HUDEP-2 (cell line): ENCODE results near the gene HMOX2.

ENCODE experiments used
- DNase-seq, 76 experiments: peaks; one replicate each; lab custom pipeline; 2025; ENCODE audit not compliant: unreplicated experiment in 76 of 76; lab: John Stamatoyannopoulos, UW

Gene HMOX2

DNA sequence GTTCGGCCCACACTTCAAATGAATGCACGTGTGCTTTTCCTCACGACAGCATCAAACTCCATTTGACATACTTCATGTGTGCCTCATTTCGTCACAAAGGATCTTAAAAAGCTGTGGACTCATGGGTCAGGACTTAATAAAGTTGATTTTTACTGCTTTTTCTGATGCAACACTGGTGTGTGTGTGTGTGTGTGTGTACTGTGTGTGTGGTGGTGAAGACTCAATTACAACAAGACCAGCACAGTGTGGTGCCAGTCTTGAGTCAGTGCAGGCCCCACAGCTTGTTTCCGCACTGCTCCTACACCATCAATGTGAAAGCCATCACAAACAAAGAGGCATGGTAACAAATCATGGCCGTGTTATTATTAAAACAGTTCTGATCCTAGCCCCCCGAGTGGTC is 44.7 kb downstream of the HMOX2 start:
- no peak for DNase-seq

DNA sequence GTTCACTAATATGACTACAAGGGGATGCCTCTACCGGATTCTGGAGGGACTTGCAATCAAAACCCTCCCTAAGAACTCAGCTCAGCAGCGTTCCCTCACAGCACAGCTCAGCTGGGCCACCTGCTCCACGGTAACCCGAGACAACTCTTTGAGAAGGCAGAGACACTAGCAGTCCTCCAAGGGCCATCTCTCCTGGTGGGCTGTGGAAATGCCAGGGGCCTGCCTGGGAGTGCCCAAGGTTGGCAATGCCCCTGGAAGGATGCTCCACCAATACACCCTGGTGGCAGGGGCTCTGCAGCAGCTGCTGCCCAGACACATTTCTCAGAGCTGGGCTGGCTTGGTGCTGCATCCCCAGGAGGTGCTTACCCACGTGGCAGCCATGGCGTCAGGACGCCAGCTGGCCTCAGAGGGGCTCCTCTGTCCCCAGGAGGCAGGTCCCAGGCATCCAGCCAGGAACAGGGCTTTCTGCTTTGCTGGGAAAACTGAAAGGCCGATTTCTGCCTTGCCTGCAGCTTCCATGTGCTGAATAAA is 45.9 kb downstream of the HMOX2 start:
- DNase-seq, result no peak

DNA sequence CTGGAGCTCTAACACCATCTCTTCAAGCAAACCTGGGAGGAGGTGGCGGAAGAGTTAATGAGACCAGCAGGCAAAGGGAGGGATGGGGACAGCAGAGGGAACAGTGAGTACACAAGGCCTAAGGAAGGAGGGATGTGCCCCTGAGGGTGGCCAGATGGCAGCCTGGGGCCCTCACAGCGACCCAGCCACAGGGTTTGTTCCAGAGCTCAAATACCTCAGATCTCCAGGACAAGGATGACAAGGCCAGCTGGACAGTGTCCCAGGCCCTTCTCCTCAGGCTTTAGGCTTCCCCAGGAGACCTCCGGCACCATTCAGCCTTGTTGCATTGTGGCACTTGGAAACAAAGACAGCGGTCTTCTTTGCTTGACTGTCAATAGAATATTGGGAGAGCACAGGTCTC is 47.5 kb downstream of the HMOX2 start:
- DNase-seq, result no peak

DNA sequence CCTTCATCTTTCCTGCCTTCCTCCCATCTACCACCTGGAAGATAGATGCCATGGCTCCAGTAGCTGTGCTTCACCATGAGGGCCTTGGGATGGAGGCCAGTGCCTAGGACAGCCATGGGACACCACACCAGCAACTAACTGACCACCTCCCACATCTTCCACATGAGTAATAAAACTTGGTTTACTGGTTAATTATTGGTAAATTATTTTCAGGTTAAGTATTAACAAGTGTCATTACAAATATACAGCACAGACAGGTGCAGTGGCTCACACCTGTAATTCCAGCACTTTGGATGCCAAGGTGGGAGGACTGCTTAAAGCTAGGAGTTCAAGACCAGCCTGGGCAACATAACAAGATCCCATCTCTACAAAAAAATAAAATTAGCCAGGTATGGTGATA is 48.4 kb downstream of the HMOX2 start:
- DNase-seq, result no peak

DNA sequence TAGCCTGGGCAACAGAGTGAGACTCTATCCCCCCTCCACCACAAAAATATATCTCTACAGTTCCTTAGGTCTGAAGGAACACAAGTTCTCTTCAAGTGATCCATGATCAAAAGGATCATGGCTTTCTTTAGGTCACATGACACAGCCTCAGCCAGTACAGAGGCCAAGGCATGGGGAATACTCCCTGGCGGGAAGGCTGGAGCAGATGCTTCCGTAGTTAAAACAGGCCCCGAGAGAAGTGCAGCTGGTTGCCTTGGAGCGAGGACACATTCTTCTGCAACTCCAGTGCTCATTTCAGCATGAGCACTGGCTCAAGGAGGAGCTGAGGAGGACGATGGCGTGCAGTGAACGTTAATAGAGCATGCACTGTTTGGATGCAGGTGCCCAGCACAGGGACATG is 48.9 kb downstream of the HMOX2 start:
- no peak for DNase-seq

DNA sequence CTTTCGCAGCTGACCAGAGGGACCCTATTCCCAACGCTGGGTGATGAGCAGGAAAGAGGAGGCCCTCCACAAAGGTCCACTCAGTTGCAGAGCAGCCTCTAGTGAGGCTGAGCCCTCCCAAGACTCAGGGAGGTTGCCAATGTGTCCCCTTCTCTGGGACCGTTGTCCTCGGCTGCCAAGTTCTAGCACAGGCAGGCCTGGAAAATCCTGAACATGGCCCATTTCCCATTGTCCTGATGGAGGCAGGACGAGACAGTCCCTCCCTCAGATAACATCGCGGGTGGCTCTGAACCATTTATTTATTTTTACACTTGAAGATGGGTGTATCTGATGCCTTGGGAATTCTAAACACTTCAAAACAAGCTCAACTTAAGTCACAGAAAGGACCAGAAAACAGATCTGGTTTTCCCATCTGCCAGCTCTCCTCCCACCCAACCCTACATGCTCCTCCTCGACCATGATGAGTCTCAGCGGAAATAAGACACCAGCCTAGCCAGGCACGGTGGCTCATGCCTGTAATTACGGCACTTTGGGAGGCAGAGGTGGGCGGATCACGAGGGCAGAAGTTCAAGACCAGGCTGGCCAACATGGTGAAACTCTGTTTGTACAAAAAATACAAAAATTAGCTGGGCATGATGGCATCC is 49.6 kb downstream of the HMOX2 start:
- no peak for DNase-seq

DNA sequence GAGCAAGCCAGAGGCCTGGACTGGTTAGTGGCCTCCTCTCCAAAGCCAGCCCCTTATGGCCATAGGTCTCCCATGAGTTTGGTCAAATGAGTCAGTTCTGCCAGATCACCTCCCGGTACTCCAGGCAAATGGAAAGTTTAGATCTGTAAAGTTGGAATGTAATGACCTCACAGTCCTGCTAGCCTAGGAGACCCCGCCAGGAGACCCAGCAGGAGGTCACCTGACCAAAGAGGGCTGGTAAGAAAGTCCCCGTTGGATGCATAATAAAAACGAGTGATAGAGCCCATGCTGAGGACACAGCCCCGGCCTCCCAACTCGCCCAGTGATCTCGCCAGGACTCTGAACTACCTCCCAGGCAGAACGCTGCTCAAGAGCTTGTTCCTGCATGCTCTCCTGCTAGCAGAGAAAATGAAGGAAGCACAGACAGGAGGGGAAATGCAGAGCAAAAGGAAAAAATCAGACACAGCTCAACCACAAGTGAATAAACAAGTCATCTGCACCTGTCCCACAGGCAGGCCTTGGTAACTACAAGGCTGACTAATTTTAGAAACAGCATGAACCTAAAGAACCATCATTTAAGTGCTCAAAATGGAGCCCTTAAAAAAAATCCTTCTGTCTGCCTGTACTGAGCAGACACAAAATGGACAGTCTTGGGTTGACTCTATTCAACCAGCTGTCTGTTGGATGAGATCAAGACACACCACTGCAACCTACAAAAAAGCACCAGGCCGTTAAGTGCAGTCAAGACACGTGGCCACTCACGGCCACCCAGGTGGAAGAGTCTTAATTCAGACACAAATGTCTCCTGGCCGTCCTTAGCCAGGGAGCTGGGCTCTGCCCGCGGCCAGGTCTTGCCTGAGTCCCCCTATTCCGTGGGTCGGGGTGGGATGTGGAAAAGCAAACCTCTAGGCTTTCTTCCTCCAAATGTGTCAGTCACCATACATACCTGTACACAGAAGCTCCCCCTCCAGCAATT is 53.2 kb downstream of the HMOX2 start:
- no peak for DNase-seq

DNA sequence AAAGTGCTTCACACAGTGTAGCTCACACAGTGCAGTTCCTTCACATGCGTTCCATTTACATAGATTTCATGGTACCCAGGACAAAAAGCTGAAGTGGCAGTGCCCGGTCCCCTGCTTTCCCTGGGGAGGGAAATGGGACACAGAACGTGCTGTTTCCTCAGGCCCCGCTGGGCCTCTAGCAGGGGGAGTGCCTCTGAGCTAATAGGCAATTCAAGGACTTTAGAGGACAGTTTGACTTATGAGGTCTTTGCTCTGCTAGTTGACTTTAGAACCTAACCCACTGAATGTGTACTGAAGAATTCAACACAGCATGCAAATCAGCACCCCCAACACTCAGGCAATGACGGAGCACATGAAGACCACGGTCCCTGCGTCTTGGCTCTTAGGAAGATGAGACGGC is 55.6 kb downstream of the HMOX2 start:
- DNase-seq, result no peak

DNA sequence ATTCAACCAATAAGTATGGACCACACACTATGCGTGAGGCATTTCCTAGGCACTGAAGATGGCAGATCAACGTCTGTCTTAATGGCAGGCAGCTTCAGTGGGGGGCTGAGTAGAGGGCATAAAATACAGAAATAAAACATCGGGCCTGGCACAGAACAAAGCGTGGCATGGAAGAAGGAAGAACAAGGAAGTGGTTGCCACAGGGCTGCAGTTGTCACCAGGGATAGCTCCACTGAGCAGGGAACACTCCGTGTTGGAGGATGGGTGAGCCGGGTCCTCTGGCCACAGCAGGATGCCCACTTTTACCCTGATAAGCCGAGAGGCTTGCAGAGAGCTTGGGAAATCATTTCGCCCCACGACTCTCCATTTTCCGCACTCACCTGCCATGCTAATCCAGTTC is 56.0 kb downstream of the HMOX2 start:
- no peak for DNase-seq

DNA sequence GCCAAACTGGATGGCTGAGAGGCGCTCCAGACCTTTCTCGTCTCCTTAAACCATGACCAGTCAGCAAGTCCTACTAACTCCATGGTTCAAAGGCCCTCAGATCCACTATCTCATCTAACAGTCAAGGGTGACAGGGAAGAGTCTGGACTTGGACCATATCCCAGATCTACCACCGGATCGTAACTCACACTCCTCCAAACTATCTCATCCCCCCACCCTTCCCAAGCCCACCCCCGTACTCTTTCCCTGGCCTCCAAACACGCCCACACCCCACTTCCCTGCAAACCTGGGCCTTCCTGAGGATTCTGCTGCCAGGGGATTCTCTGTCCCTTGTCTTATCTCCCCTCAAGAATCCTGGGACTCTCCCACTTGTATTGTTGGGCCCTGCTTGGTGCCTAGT is 57.3 kb downstream of the HMOX2 start:
- no peak for DNase-seq

DNA sequence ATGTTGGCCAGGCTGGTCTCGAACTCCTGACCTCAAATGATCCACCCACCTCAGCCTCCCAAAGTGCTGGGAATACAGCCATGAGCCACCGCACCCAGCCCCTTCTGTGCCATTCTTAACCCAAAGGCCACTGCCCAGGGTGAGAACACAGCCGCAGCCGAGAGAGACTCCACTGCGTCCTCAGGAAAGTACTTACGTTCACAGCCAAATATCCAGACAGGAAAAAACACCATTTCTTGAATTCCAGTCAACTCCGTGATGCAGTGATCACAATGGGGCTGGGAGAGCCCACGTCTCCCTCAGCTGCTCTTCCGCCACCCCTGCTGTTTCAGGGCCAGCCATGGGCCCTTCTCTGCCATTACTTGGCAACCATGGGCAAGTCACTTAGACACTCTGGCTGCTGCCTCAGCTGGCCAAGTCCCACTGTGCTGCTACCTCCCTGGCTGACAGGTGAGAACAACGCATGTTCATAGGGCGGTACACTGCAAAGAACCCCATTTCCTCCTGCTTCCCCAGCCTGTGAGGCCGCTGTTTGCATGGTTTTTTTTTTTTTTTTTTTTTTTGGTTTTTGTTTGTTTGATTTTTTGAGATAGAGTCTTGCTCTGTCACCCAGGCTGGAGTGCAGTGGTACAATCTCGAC is 58.1 kb downstream of the HMOX2 start:
- DNase-seq, result no peak

DNA sequence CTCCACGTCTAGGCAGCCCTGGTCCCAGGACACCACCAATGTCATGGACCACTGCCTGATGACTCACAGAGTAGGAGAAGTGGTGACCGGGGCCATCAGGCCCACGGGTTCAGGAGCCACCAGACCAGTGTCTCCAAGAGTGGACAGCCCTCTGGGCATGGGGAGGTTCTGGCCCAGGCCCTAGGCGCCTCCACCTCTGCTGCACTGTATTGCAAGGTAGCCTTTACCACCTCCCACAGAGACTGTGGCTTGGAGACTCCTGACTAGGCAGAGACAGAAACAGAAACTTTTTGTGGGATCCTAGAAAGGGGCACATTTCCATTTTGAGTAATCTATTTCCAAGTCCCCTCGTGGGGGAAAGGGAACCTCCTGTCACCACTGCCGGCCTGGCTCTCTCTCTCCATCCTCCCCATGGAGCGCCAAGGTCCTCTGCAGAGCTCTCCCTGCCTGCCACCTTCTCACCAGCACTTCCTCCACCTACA is 59.5 kb downstream of the HMOX2 start:
- DNase-seq, result no peak

DNA sequence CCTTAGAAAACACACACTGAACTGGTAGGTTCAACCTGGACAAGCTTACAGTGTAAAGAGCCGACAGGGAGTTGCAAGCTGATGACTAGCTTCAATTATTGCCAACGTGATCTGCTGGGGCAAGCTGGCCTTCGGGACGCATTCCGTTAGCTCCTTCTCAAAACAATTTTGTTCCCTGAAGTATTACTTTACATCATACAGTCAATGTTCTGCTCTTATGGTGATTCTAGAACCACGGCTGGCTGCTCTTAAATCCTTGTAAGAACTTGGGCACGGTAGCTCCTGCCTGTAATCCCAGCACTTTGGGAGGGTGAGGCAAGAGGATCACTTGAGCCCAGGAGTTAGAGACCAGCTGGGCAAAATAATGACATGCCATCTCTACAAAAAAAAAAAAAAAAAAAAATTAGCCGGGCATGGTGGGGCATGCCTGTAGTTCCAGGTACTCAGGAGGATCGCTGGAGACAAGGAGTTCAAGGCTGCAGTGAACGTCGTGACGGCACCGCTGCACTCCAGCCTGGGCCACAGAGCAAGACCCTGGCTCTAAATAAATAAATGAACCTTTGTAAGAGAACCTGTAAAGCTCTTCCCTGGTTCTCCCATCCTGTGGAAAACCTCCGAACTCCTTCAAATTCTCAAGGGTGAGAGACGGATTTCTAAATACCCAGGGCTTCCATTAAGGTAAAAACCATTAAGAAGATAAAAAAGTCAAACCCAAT is 60.4 kb downstream of the HMOX2 start:
- no peak for DNase-seq

DNA sequence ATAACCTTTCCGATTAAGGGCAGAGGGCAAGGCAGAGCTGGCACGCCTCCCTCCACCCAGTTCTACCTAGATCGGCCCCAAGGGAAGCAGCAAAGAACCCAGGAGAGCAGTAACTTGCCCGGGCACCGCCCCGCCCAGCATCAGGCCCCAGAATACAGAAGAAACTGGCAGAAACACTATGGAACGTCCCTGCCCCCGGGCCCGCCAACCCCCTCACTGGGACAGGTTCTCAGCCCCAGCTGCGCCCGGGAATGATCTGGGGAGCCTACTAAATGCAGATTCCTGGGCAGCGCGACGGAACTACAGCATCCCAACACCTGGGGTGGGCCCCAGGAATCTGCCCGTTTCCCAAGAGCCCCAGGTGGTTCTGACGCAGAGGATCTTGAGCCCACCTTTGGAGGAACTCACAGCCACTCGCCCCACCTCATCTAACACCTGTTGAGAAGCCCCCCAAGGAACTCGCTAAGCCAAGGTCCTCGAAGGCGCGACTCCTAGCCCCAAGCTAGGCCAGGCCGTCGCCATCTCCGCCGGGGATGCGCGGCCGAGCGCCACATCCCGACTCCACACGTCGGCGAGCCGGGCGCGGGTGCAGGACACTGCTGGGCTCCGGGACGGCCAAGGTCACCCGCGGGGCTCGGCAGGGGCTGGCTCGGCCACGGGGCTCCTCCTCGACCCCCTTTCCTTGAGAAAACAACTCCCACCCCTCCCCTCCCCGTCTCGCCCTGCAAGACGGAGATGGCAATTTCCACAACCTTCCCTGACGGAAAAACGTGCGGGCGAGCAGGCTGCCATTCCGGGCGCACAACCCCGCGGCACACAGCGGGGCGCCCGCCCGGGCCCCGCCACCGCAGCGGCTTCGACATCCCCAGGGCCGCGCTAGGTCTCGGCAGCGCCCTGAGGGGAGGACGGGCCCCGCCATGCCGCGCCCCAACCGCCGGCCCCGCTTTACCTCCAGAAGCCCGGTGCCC is 61.5 kb downstream of the HMOX2 start:
- peak in 3 of 76 experiments; percentile 4 to 41 (median 6) for DNase-seq

DNA sequence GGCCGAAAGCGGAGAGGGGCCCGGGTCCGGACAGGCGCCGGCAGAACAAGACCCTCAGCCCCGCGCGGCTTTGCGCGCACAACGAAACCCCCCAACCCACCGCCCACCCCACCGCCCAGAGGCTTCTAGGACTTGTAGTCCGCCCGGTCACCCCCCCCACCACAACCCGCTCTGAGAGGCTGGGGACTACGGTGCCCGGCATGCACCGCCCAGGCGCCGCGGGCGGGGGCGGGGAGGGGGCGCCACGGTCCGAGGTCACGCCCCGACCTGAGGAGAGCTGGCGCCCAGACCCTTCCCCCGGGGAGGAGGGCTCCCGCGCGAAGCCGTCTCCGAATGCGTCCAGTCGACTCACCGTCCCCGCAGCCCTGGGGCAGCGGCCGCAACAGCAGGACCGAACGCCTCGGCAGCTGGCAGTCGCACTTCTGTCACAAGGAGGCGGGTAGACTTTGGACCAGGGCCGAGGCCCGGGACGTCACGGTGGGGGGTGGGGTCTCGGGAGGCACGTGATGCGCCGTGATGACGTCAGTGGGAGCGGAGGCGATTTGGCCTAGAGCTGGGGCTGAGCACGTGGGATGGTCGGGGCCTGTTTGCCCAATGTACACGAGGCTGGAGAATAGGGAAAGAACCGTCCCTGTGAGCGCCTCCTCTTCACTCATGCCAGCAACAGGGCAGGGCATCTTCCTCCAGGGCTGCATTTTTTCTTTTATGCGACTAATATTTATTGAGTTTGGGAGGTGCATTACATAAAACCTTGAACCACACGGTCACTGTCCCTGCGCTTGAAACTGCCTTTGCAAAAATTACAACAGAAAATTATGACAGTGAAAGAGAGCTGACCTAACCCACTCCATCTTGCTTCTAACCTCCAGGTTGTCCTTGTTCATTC is 62.4 kb downstream of the HMOX2 start, which contains the start of gene CDIP1:
Gene CDIP1, minus strand, starts transcription at position 424 of the 886 bp plus-strand sequence. CDS start 24,643 bp downstream, outside the sequence.
- peak; percentile 27 to 98 (median 95) for DNase-seq

DNA sequence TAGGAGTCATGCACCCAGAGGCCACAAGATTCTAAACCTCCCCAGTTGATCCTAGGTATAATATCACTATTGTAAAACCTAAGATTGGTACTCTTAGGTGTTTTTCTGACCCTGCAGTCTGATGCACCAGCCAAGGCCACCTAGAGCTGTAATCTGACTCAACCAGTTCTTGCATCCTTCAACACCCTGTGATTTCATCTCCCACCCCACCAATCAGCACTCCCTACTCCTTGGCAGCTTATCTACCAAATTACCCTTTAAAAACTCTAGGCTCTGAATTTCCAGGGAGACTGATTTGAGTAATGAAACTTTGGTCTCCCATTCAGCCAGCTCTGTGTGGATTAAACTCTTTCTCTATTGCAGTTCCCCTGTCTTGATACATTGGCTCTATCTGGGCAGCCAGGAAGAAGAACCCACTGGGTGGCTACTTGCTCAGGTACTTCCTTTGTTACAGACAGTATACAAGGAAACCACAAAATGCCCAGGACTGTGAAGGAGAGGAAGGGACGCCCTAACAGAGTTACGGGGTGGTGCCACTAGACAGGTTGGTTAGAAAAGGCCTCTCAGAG is 63.6 kb downstream of the HMOX2 start:
- DNase-seq, result no peak

DNA sequence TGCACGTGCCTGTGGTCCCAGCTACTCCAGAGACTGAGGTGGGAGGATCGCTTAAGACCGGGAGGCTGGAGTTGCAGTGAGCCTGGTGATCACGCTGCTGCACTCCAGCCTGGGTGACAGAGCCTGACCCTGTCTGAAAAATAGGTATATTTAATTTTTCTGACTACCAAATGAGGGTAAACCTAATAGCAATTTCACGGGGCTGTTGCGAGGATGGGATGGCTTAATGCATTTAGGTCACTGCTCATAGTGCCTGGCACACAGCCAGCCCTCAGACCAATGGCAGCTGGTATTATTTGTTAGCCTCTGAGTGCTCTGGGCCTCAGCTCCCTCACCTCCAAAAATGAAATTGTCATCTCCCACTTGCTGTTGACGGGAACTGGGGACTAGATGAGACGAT is 68.3 kb downstream of the HMOX2 start:
- DNase-seq, result no peak

DNA sequence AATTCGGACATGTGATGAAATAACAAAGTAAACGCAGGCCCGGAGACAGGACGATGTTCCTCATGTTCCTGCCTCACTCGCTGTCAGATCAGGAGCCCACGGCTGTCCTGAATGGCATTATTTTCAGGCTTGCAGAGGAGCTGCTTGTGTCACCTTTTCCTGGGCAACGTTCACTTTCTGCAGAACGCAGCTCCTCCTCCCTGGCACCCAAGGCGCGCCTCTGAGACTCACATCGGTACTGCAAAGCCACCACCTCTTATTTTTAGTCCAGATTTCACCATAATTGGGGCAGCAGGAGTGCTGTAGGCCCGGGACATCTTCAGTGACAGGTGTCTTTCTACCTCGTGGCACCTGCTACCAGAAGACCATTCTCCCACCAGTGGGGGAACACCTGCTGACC is 71.9 kb downstream of the HMOX2 start:
- no peak for DNase-seq
